Neural cell (in vitro differentiated cells): ENCODE data around the gene USP34. TPM values are rescaled to one million over a fixed set of nuclear protein-coding genes. Genes with fewer than 3 reads are reported as not detected.

Experiments
- H2AFZ ChIP-seq: fragments of 200-600, 300-800 bp; sonication (generic), shearing (Covaris generic); 2 replicates; pipeline ENCODE4 v1.6.0; 2014; ENCODE audit warnings: low read depth, mild to moderate bottlenecking, antibody characterized with exemption, low read length, moderate library complexity
- H3F3A ChIP-seq: fragments of 200-600 bp; shearing (Covaris generic); 2 replicates; pipeline ENCODE4 v1.6.1; 2016; ENCODE audit warnings: mild to moderate bottlenecking, moderate library complexity, mixed read lengths, antibody characterized with exemption, low read length; ENCODE audit not compliant: insufficient read depth, poor library complexity, severe bottlenecking
- H3K27ac ChIP-seq: fragments of 200-600, 300-800 bp; sonication (generic), shearing (Covaris generic); 2 replicates; pipeline ENCODE4 v1.5.1; 2014; ENCODE audit warnings: mild to moderate bottlenecking, low read length, moderate library complexity
- H3K27me3 ChIP-seq: fragments of 300-800, 200-600 bp; sonication (generic), shearing (Covaris generic); 2 replicates; pipeline ENCODE4 v1.6.0; 2014; ENCODE audit warnings: mild to moderate bottlenecking, low read depth, low read length, moderate library complexity; ENCODE audit not compliant: insufficient read depth
- H3K36me3 ChIP-seq: fragments of 300-800, 200-600 bp; sonication (generic), shearing (Covaris generic); 2 replicates; pipeline ENCODE4 v1.5.1; 2014; ENCODE audit warnings: mild to moderate bottlenecking, antibody characterized with exemption, low read length, moderate library complexity; ENCODE audit not compliant: insufficient read depth
- H3K4me2 ChIP-seq: fragments of 300-800, 200-600 bp; sonication (generic), shearing (Covaris generic); 2 replicates; pipeline ENCODE4 v1.6.0; 2014; ENCODE audit warnings: mild to moderate bottlenecking, low read length
- H3K4me3 ChIP-seq: fragments of 300-800, 200-600 bp; sonication (generic), shearing (Covaris generic); 2 replicates; pipeline ENCODE4 v1.5.1; 2014; ENCODE audit warnings: mild to moderate bottlenecking, low read length, moderate library complexity
- H3K79me2 ChIP-seq: fragments of 200-600 bp; shearing (Covaris generic); replicated peaks from 2 replicates; pipeline ENCODE4 v1.6.0; 2014; ENCODE audit warnings: mild to moderate bottlenecking, low read length, moderate library complexity; ENCODE audit not compliant: insufficient read depth
- H3K9ac ChIP-seq: fragments of 300-800, 200-600 bp; sonication (generic), shearing (Covaris generic); 2 replicates; pipeline ENCODE4 v1.6.1; 2016; ENCODE audit warnings: mild to moderate bottlenecking, low read length, mixed read lengths
- H3K9me2 ChIP-seq: fragments of 200-600 bp; shearing (Covaris generic); 2 replicates; pipeline ENCODE4 v1.6.1; 2016; ENCODE audit warnings: mild to moderate bottlenecking, low read length, mixed read lengths; ENCODE audit not compliant: insufficient read depth
- H3K9me3 ChIP-seq: fragments of 200-600, 300-800 bp; sonication (generic), shearing (Covaris generic); 2 replicates; pipeline ENCODE4 v1.6.1; 2016; ENCODE audit warnings: mild to moderate bottlenecking, mixed run types, low read length, moderate library complexity, mixed read lengths
- H4K20me1 ChIP-seq: fragments of 200-600 bp; shearing (Covaris generic); 2 replicates; pipeline ENCODE4 v1.6.1; 2016; ENCODE audit warnings: mild to moderate bottlenecking, mixed run types; ENCODE audit not compliant: insufficient read depth
- CTCF ChIP-seq: fragments of 450-650 bp; IDR thresholded peaks from 2 replicates; pipeline ENCODE4 v1.5.1; 2014; ENCODE audit warnings: antibody characterized with exemption, mild to moderate bottlenecking, moderate library complexity; ENCODE audit not compliant: poor library complexity, severe bottlenecking
- EP300 ChIP-seq: fragments of 450-650 bp; conservative IDR thresholded peaks from 2 replicates; pipeline ENCODE4 v1.6.1; 2014; ENCODE audit warnings: antibody characterized with exemption, mild to moderate bottlenecking, moderate library complexity; ENCODE audit not compliant: poor library complexity, severe bottlenecking
- EZH2 ChIP-seq: fragments of 200-600, 300-800 bp; shearing (Covaris generic), sonication (generic); IDR thresholded peaks from 2 replicates; pipeline ENCODE4 v1.6.1; 2014; ENCODE audit warnings: antibody characterized with exemption, low read length, borderline replicate concordance, mild to moderate bottlenecking; ENCODE audit not compliant: insufficient read depth, poor library complexity, severe bottlenecking
- MXI1 ChIP-seq: fragments of 450-650 bp; conservative IDR thresholded peaks from 2 replicates; pipeline ENCODE4 v1.6.1; 2014; ENCODE audit warnings: antibody characterized with exemption, mild to moderate bottlenecking; ENCODE audit not compliant: poor library complexity, severe bottlenecking
- POLR2AphosphoS5 ChIP-seq: IDR thresholded peaks from 2 replicates; pipeline ENCODE4 v1.6.1; 2012
- RAD21 ChIP-seq: fragments of 450-650 bp; conservative IDR thresholded peaks from 2 replicates; pipeline ENCODE4 v1.6.1; 2014; ENCODE audit warnings: antibody characterized with exemption, mild to moderate bottlenecking, moderate library complexity
- REST ChIP-seq: IDR thresholded peaks from 2 replicates; pipeline ENCODE4 v1.6.1; 2012; ENCODE audit warnings: borderline replicate concordance
- SMC3 ChIP-seq: fragments of 450-650 bp; conservative IDR thresholded peaks from 2 replicates; pipeline ENCODE4 v1.6.1; 2014; ENCODE audit warnings: antibody characterized with exemption, mild to moderate bottlenecking, moderate library complexity; ENCODE audit not compliant: poor library complexity
- TAF1 ChIP-seq: IDR thresholded peaks from 2 replicates; pipeline ENCODE4 v1.6.1; 2012; ENCODE audit warnings: low read depth
- polyA plus RNA-seq: library from polyadenylated mRNA; depleted of rRNA; stranded (reverse); fragments of >200 nt; gene quantifications from 2 replicates; pipeline ENCODE4 v1.2.3, GENCODE V29; 2014

The USP34 gene
- polyA plus RNA-seq, 1 donor from 2014 or later = 87.9 TPM

DNA sequence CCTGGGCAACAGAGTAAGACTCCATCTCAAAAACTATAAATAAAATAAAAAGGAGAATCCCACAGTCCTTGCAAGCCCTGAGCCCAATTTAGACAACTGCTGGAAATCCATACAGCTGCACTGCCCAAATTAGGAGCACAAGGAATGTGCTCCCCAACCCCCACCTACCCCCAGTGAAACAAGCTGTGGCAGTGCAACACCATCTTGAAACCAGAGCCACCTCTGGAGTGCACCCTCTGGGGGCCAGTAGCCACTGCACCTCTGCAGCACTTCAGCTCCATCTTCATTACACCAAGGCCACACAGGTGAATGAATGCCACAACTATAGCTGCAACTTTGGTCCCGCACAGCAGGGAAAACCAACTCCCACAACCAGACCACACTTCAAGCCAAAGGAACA is 37.3 kb downstream of the USP34 start:
- Histone ChIP-seq H2AFZ (no peak overlapping the region), H3K4me2 (no peak overlapping the region), H3F3A (no peaks in the 10 kb centered on the region), H3K4me3 (no peak overlapping the region), H3K27ac (no peak overlapping the region), H3K79me2 (peaks cover 73% of the 10 kb centered on the region), H3K9me2 (no peaks in the 10 kb centered on the region), H3K9ac (no peak overlapping the region), H3K27me3 (no peaks in the 10 kb centered on the region), H3K9me3 (no peaks in the 10 kb centered on the region), H3K36me3 (no peaks in the 10 kb centered on the region), H4K20me1 (no peaks in the 10 kb centered on the region)
- no peak for TF ChIP-seq EP300
- TF ChIP-seq MXI1 = no peak
- no peak for TF ChIP-seq TAF1
- no peak for TF ChIP-seq SMC3
- TF ChIP-seq CTCF = no peak
- no peak for TF ChIP-seq REST
- no peak for TF ChIP-seq EZH2
- no peak for TF ChIP-seq POLR2AphosphoS5
- TF ChIP-seq RAD21 = no peak

- H3K4me3 ChIP-seq = no peak overlapping the region
- no peaks in the 10 kb centered on the region for H3K27me3 ChIP-seq
- H3F3A ChIP-seq = no peaks in the 10 kb centered on the region
- no peak overlapping the region for H3K9ac ChIP-seq
- TF ChIP-seq EP300 = no peak
- TF ChIP-seq CTCF = no peak
- no peak for TF ChIP-seq RAD21
- TF ChIP-seq TAF1 = no peak
- no peak for TF ChIP-seq POLR2AphosphoS5
- no peak for TF ChIP-seq REST
- no peak for TF ChIP-seq MXI1
- TF ChIP-seq EZH2 = no peak
- no peak for TF ChIP-seq SMC3
- no peak overlapping the region for H3K27ac ChIP-seq
- H4K20me1 ChIP-seq = no peaks in the 10 kb centered on the region
- no peak overlapping the region for H2AFZ ChIP-seq
- H3K79me2 ChIP-seq = peaks cover 69% of the 10 kb centered on the region
- no peaks in the 10 kb centered on the region for H3K9me2 ChIP-seq
- no peaks in the 10 kb centered on the region for H3K36me3 ChIP-seq
- no peak overlapping the region for H3K4me2 ChIP-seq
- no peaks in the 10 kb centered on the region for H3K9me3 ChIP-seq
These were observed 37.9 kb downstream of the USP34 start for GRCh38 chr2:61432990-61433389.
